BJ (cell line): ENCODE measurements around the gene DPP10. TPM values are rescaled to one million over a fixed set of nuclear protein-coding genes. Genes with fewer than 3 reads are reported as not detected.

Source experiments
- CTCF ChIA-PET: fragments of 350-600 bp; formaldehyde crosslinking; extraction: SDS; loops from one replicate; lab custom pipeline; 2021; ENCODE audit warnings: antibody characterized with exemption, inconsistent platforms; lab: Yijun Ruan, JAX
- POLR2A ChIA-PET: fragments of 300-600 bp; sonication (Branson Sonifier 250); formaldehyde crosslinking; extraction: SDS; loops from one replicate; lab custom pipeline; 2021; ENCODE audit warnings: antibody characterized with exemption; lab: Charles Lee
- DNase-seq: peaks from one replicate; pipeline ENCODE4 v3.0.0-alpha.2; 2011; ENCODE audit warnings: low read depth
- H3K27me3 ChIP-seq: 2 replicates; pipeline ENCODE4 v1.6.0; 2011; ENCODE audit warnings: low read length; ENCODE audit not compliant: control insufficient read depth, insufficient read depth
- H3K36me3 ChIP-seq: 2 replicates; pipeline ENCODE4 v1.5.1; 2011; ENCODE audit warnings: low read length; ENCODE audit not compliant: control insufficient read depth, insufficient read depth
- H3K4me3 ChIP-seq: 2 replicates; pipeline ENCODE4 v1.5.1; 2011; ENCODE audit warnings: low read depth, mild to moderate bottlenecking, control low read depth, low read length
- CTCF ChIP-seq: IDR thresholded peaks from 2 replicates; pipeline ENCODE4 v1.5.1; 2011; ENCODE audit warnings: low read depth, mild to moderate bottlenecking, control low read depth, inconsistent platforms, low read length, moderate library complexity; ENCODE audit not compliant: insufficient read depth
- polyA plus RNA-seq: library from polyadenylated mRNA; depleted of rRNA; stranded (reverse); fragments of >200 nt; gene quantifications from 2 replicates; pipeline ENCODE4 v1.2.3, GENCODE V29; 2011

The DPP10 gene
- polyA plus RNA-seq, 1 experiment: not detected

- no peaks in the 10 kb centered on the region for H3K27me3 ChIP-seq
- H3K36me3 ChIP-seq: no peaks in the 10 kb centered on the region
- no peak for TF ChIP-seq CTCF
- ChIA-PET POLR2A (no interaction called here), CTCF (no interaction called here)
- DNase-seq: no peak
- no peak overlapping the region for H3K4me3 ChIP-seq
Observed at GRCh38 chr2:115654362-115654761, 1211.9 kb downstream of the DPP10 start.

- TF ChIP-seq CTCF: no peak
- ChIA-PET CTCF (no interaction called here), POLR2A (no interaction called here)
Observed at GRCh38 chr2:115678129-115678528, 1235.7 kb downstream of the DPP10 start.

GRCh38 chr2:115684345-115684744 is 1241.9 kb downstream of the DPP10 start:
- no peak for TF ChIP-seq CTCF
- Histone ChIP-seq H3K4me3 (no peak overlapping the region), H3K36me3 (no peaks in the 10 kb centered on the region), H3K27me3 (no peaks in the 10 kb centered on the region)
- ChIA-PET POLR2A (no interaction called here), CTCF (no interaction called here)
- no peak for DNase-seq

More at GRCh38 chr2:115678129-115678528, 1235.7 kb downstream of the DPP10 start:
- Histone ChIP-seq H3K4me3 (no peak overlapping the region), H3K36me3 (no peaks in the 10 kb centered on the region), H3K27me3 (no peaks in the 10 kb centered on the region)
- DNase-seq: no peak

GRCh38 chr2:115691409-115691808 is 1249.0 kb downstream of the DPP10 start:
- TF ChIP-seq CTCF: no peak
- ChIA-PET CTCF (no interaction called here), POLR2A (no interaction called here)
- Histone ChIP-seq H3K4me3 (no peak overlapping the region), H3K36me3 (no peaks in the 10 kb centered on the region), H3K27me3 (no peaks in the 10 kb centered on the region)
- no peak for DNase-seq

GRCh38 chr2:115694651-115695050 is 1252.2 kb downstream of the DPP10 start:
- DNase-seq: no peak
- Histone ChIP-seq H3K36me3 (no peaks in the 10 kb centered on the region), H3K4me3 (no peak overlapping the region), H3K27me3 (no peaks in the 10 kb centered on the region)
- ChIA-PET CTCF (no interaction called here), POLR2A (no interaction called here)
- TF ChIP-seq CTCF: no peak
